Upper lobe of right lung (tissue), 1 donor: ENCODE measurements around the gene C16orf86. TPM values are rescaled to one million over a fixed set of nuclear protein-coding genes. Genes with fewer than 3 reads are reported as not detected.

Source experiments
- ATAC-seq: fragments of 200-7000 bp; cut with Tn5 transposase; one replicate; pipeline ENCODE4 v1.9.1; 2020; ENCODE audit warnings: mild to moderate bottlenecking, moderate library complexity
- DNase-seq: peaks from one replicate; pipeline ENCODE4 v3.0.0-alpha.2; 2020
- H3K27ac ChIP-seq: fragments of 200-600 bp; one replicate; pipeline ENCODE4 v1.8.0; 2022
- H3K27me3 ChIP-seq: fragments of 200-600 bp; one replicate; pipeline ENCODE4 v1.8.0; 2022; ENCODE audit warnings: mild to moderate bottlenecking
- H3K36me3 ChIP-seq: fragments of 200-600 bp; one replicate; pipeline ENCODE4 v1.8.0; 2022
- H3K4me1 ChIP-seq: fragments of 200-600 bp; one replicate; pipeline ENCODE4 v1.8.0; 2022
- H3K4me3 ChIP-seq: fragments of 200-600 bp; one replicate; pipeline ENCODE4 v1.8.0; 2022; ENCODE audit warnings: mild to moderate bottlenecking
- H3K9me3 ChIP-seq: fragments of 200-600 bp; one replicate; pipeline ENCODE4 v1.8.0; 2022
- intact Hi-C: fragments of 100-400 bp; cut with DNase I; formaldehyde crosslinking; loops from one replicate; pipeline ENCODE4 v1.11.0; 2022
- total RNA-seq: library from RNA; stranded (reverse); fragmentation: NEBNext Ultra II Directional; extraction: Animal tissue kit (Norgen Biotek cat#: 25700); gene quantifications from one replicate; pipeline ENCODE4 v1.2.1, GENCODE V29; 2021
- TF ChIP-seq, protein P1 (sequence below): fragments of 200-600 bp; IDR thresholded peaks from one replicate; pipeline ENCODE4 v1.8.0; 2022; ENCODE audit warnings: antibody characterized with exemption
- donor health status: DM: no; HTN: yes; CAD: no; lungs with severe emphysema.

C16orf86 gene
- total RNA-seq, 1 donor from 2014 or later = 3.8 TPM

DNA sequence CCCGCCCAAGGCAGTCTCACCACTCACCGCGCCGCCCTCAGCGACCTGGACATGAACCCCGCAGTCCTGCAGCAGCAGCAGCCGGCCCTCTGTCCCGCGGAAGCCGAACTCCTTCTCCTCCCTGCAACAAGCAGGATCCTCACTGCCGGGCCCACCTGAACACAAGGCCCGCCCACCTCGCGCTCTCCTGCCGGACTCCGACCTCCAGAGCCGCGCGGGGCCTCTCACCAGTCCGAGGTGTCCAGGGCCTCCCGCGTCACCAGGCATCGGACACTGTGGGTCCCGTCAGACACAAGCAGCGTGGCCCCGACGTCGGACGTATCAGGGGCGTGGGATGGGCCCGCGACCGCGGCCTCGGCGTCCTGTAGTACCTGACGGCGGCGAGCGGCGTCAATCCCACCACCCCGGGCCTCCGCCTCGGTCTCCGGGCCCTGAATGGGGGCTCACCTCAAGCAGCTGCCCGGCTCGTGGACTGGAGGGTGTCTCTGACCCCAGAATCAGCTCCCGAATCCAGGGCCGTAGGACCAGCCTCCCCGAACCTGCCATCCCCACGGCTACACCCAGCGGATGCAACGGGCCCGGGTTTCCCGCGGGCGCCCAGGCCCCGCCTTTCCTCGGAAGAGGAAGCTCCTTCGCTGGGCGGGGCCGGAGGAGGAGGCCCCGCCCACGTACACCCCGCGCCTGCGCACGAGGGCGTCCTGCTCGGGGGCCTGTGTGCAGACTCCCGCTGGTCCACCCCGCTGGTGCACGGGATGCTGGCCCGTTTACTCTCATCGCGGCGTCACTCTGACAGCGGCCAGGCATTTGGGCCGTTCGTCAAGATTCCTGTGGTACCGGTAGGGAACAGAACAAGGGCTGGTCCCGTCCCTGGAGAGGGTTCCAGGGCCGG lies 6.7 kb upstream of the C16orf86 start, which contains the start of gene ACD:
TSS of gene ACD (minus strand) at position 586 of the 889 bp plus-strand sequence. CDS start at position 546, 40 bp downstream.
- peaks cover 15% of the 10 kb centered on the region for H3K4me1 ChIP-seq
- no peaks in the 10 kb centered on the region for H3K9me3 ChIP-seq
- peak; percentile 91 for ATAC-seq
- H3K27me3 ChIP-seq = peaks cover under 1% of the 10 kb centered on the region
- peak within 1 kb of the TSS; percentile 81 for H3K4me3 ChIP-seq
- peaks cover 4% of the 10 kb centered on the region for H3K36me3 ChIP-seq
- H3K27ac ChIP-seq = peak within 1 kb of the TSS; percentile 95
- TF ChIP-seq, protein P1, sequence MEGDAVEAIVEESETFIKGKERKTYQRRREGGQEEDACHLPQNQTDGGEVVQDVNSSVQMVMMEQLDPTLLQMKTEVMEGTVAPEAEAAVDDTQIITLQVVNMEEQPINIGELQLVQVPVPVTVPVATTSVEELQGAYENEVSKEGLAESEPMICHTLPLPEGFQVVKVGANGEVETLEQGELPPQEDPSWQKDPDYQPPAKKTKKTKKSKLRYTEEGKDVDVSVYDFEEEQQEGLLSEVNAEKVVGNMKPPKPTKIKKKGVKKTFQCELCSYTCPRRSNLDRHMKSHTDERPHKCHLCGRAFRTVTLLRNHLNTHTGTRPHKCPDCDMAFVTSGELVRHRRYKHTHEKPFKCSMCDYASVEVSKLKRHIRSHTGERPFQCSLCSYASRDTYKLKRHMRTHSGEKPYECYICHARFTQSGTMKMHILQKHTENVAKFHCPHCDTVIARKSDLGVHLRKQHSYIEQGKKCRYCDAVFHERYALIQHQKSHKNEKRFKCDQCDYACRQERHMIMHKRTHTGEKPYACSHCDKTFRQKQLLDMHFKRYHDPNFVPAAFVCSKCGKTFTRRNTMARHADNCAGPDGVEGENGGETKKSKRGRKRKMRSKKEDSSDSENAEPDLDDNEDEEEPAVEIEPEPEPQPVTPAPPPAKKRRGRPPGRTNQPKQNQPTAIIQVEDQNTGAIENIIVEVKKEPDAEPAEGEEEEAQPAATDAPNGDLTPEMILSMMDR = no peak
- peak; percentile 95 for DNase-seq
- intact Hi-C loops = loop anchor here (10.0 kb wide), 2 partner anchors 95 to 135 kb away; partner anchors contain the start of genes CTCF and RIPOR1

DNA sequence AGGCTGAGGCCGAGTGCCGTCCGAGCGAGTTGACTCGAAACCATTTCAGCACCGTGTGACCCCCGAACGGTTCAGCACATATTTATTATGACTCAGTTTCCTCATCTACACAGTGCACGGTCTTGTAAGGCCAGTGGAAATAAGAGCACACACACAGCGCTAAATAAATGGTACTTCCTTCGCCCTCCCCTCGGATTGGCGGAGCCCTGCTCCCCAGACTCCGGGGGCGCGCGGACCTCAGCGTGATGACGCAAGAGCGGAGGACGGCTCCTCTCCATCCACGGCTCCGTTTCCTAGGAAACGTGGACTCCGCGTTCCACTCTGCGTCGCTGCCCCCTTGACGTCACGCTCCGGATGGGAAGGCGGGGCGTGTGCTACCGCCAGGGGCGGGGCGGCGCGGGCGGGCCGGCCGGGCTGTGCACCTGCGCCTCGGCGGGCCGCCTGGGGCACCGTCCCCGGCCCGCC lies 6.0 kb upstream of the C16orf86 start, which contains the start of gene PARD6A:
TSS of gene PARD6A (plus strand) at position 397 of the 465 bp plus-strand sequence. CDS start 79 bp downstream, outside the sequence.
- H3K36me3 ChIP-seq = peaks cover 4% of the 10 kb centered on the region
- peak within 1 kb of the TSS; percentile 81 for H3K4me3 ChIP-seq
- ATAC-seq (peak; percentile 86), DNase-seq (peak; percentile 97)
- TF ChIP-seq, protein P1 = no peak
- no peaks in the 10 kb centered on the region for H3K27me3 ChIP-seq
- H3K27ac ChIP-seq = peak within 1 kb of the TSS; percentile 95
- no peaks in the 10 kb centered on the region for H3K9me3 ChIP-seq
- H3K4me1 ChIP-seq = peaks cover 18% of the 10 kb centered on the region
- intact Hi-C loops = loop anchor here (10.0 kb wide), 1 partner anchor 96 kb away; the partner anchor contains the start of gene CTCF

DNA sequence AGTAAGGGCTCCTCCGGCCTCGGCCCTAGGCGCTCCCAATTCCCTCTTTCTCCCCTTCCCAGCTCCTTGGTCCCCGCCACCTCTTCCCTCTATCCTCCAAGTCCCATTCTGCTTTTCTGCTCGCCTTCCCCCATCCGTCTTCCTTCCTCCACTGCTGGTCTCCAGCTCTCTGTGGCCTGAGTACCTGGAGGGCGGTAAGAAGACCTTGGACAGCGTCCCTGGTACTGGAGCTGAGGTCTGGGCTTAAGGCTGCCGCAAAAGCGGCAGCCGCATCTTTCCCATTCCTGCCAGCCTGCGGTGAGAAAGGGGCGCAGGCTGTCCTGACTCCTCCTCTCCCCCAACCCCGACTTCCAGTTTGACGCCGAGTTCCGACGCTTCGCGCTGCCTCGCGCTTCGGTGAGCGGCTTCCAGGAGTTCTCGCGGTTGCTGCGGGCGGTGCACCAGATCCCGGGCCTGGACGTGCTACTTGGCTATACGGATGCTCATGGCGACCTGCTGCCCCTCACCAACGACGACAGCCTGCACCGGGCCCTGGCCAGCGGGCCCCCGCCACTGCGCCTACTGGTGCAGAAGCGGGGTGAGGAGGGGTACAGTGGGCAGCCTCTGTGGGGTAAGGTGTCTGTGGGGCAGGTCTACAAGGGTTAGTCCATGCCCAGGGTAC lies 5.4 kb upstream of the C16orf86 start:
- Histone ChIP-seq H3K27me3 (no peaks in the 10 kb centered on the region), H3K9me3 (no peaks in the 10 kb centered on the region), H3K36me3 (peaks cover 4% of the 10 kb centered on the region), H3K4me3 (peak overlapping the region; percentile 81), H3K4me1 (peaks cover 21% of the 10 kb centered on the region), H3K27ac (peak overlapping the region; percentile 63)
- ATAC-seq (peak; percentile 0), DNase-seq (no peak)
- intact Hi-C loops = loop anchor here (10.0 kb wide), 1 partner anchor 96 kb away; the partner anchor contains the start of gene CTCF
- TF ChIP-seq, protein P1 = no peak

DNA sequence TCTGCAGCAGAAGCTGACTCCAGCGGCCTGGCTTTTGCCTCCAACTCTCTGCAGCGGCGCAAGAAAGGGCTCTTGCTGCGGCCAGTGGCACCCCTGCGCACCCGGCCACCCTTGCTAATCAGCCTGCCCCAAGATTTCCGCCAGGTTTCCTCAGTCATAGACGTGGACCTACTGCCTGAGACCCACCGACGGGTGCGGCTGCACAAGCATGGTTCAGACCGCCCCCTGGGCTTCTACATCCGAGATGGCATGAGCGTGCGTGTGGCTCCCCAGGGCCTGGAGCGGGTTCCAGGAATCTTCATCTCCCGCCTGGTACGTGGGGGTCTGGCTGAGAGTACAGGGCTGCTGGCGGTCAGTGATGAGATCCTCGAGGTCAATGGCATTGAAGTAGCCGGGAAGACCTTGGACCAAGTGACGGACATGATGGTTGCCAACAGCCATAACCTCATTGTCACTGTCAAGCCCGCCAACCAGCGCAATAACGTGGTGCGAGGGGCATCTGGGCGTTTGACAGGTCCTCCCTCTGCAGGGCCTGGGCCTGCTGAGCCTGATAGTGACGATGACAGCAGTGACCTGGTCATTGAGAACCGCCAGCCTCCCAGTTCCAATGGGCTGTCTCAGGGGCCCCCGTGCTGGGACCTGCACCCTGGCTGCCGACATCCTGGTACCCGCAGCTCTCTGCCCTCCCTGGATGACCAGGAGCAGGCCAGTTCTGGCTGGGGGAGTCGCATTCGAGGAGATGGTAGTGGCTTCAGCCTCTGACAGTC lies 4.5 kb upstream of the C16orf86 start:
- no peaks in the 10 kb centered on the region for H3K27me3 ChIP-seq
- no peaks in the 10 kb centered on the region for H3K9me3 ChIP-seq
- H3K4me3 ChIP-seq = no peak overlapping the region
- TF ChIP-seq, protein P1 = no peak
- no peak for ATAC-seq
- peaks cover 4% of the 10 kb centered on the region for H3K36me3 ChIP-seq
- H3K27ac ChIP-seq = no peak overlapping the region
- intact Hi-C loops = loop anchor here (10.0 kb wide), 1 partner anchor 97 kb away; the partner anchor contains the start of gene CTCF
- DNase-seq = no peak
- peaks cover 21% of the 10 kb centered on the region for H3K4me1 ChIP-seq

DNA sequence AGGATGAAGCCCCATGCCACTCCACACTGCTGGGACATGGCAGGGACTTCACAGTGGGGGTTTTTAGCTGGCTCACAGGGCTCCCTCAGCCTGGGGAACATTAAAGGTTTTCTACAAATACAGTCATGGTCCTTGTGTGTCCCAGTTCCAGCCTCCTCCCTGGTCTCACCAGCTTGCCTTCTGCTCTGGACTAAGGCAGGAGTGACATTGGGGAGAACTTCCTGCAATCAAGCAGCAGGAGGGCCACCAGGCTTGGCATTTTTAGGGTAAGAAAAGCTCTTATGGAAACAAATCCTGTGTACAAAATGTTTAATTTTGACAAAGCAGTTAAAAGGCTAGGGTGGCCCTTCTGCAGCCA lies 4.0 kb upstream of the C16orf86 start:
- Histone ChIP-seq H3K4me1 (peaks cover 26% of the 10 kb centered on the region), H3K9me3 (no peaks in the 10 kb centered on the region), H3K27ac (no peak overlapping the region), H3K36me3 (peaks cover 4% of the 10 kb centered on the region), H3K27me3 (no peaks in the 10 kb centered on the region), H3K4me3 (no peak overlapping the region)
- TF ChIP-seq, protein P1 = no peak
- intact Hi-C loops = loop anchor here (10.0 kb wide), 1 partner anchor 98 kb away; the partner anchor contains the start of gene CTCF
- ATAC-seq (no peak), DNase-seq (no peak)
